Measurements from ENCODE around the gene GPRC5D. TPM values are rescaled to one million over a fixed set of nuclear protein-coding genes. Genes with fewer than 3 reads are reported as not detected.

GPRC5D gene
- total and polyA plus RNA-seq, 9 of the 15 experiments (the other 6 are each of a cell fraction or from before 2014, with no cell fraction given) = 1.0 to 1.1 TPM; not detected in 7

DNA sequence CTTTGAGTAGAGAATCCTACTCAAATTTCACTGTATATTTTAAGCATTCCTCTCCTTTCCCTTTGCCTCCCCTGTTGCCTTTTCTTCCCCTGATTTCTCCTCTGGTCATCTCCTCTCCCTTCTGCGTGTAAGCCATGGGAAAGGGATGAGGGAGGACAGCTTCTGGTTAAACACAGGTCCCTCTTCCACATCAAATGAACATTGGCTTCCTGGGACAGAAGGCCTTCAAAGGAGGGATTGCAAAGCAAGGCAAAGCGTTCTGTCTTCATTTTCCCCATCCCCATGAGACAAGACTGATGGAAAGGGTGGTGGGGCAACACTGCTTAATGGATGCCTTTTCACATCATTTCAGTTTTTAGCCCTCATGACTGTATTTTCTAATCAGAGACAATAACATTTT lies 34.5 kb downstream of the GPRC5D start:
- CTCF ChIA-PET (ENCODE audit: low intra/inter-chr PET ratio) = no interaction called here
- POLR2A ChIA-PET = interaction anchor here (0.6 kb wide), 1 partner anchor 8 kb away, joined by 4 read pairs; no protein-coding TSS in a partner anchor
- no peak for TF ChIP-seq PYGO2 (tag; IDR thresholded peaks at IDR 0.05)
- TF ChIP-seq RAD21 (CRISPR knock-in tag; conservative IDR thresholded peaks at IDR 0.05 in 1 of 2, IDR thresholded peaks at IDR 0.05 in 1 of 2) = no peak
- TF ChIP-seq, protein P1, sequence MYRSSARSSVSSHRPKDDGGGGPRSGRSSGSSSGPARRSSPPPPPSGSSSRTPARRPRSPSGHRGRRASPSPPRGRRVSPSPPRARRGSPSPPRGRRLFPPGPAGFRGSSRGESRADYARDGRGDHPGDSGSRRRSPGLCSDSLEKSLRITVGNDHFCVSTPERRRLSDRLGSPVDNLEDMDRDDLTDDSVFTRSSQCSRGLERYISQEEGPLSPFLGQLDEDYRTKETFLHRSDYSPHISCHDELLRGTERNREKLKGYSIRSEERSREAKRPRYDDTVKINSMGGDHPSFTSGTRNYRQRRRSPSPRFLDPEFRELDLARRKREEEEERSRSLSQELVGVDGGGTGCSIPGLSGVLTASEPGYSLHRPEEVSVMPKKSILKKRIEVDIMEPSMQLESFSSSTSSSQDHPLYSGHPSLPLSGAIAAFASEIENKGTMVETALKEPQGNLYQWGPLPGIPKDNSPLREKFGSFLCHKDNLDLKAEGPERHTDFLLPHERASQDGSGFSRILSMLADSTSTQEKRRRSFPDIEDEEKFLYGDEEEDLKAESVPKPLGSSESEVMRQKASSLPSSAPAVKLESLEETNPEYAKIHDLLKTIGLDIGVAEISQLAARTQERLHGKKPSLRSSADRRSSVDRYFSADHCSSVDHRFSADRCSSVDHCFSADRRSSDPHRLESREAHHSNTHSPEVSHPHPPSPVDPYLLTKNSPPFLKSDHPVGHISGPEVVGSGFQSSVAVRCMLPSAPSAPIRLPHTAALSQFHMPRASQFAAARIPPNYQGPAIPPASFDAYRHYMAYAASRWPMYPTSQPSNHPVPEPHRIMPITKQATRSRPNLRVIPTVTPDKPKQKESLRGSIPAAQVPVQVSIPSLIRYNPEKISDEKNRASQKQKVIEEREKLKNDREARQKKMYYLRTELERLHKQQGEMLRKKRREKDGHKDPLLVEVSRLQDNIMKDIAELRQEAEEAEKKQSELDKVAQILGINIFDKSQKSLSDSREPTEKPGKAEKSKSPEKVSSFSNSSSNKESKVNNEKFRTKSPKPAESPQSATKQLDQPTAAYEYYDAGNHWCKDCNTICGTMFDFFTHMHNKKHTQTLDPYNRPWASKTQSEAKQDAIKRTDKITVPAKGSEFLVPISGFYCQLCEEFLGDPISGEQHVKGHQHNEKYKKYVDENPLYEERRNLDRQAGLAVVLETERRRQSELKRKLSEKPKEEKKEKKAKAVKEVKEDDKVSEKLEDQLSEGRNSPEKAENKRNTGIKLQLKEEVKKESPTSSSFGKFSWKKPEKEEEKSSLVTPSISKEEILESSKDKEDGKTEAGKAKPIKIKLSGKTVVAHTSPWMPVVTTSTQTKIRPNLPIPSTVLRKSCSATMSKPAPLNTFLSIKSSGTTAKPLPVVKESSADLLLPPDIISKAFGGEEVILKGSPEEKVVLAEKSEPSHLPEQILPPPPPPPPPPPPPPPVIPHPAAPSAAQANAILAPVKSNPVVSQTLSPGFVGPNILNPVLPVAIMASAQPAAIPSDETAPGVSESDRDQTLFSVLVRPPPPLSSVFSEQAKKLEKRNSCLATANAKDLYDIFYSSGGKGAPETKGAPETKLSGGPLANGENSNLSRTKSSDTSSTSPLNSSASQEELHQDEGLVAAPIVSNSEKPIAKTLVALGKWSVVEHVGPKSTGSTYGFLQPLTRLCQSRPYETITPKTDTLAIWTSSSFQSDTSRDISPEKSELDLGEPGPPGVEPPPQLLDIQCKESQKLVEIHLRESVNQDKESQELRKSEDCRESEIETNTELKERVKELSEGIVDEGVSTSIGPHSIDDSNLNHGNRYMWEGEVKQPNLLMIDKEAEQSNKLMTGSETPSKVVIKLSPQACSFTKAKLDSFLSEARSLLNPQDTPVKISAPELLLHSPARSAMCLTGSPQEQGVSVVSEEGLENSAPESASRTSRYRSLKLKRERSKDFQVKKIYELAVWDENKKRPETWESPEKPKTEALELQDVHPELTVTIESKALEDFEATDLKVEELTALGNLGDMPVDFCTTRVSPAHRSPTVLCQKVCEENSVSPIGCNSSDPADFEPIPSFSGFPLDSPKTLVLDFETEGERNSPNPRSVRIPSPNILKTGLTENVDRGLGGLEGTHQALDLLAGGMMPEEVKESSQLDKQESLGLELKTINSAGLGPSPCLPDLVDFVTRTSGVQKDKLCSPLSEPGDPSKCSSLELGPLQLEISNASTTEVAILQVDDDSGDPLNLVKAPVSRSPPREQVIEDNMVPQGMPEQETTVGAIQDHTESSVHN (IDR thresholded peaks at IDR 0.05; ENCODE audit: borderline replicate concordance in 1 of 2, low read depth in 1 of 2) = no peak
- TF ChIP-seq, protein P2, sequence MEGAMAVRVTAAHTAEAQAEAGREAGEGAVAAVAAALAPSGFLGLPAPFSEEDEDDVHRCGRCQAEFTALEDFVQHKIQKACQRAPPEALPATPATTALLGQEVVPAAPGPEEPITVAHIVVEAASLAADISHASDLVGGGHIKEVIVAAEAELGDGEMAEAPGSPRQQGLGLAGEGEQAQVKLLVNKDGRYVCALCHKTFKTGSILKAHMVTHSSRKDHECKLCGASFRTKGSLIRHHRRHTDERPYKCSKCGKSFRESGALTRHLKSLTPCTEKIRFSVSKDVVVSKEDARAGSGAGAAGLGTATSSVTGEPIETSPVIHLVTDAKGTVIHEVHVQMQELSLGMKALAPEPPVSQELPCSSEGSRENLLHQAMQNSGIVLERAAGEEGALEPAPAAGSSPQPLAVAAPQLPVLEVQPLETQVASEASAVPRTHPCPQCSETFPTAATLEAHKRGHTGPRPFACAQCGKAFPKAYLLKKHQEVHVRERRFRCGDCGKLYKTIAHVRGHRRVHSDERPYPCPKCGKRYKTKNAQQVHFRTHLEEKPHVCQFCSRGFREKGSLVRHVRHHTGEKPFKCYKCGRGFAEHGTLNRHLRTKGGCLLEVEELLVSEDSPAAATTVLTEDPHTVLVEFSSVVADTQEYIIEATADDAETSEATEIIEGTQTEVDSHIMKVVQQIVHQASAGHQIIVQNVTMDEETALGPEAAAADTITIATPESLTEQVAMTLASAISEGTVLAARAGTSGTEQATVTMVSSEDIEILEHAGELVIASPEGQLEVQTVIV (CRISPR knock-in tag; IDR thresholded peaks at IDR 0.05; ENCODE audit: borderline replicate concordance) = no peak

More for the DNA sequence above, 34.5 kb downstream of the GPRC5D start:
- Histone ChIP-seq H3K9me1 (ENCODE audit: control insufficient read depth, insufficient read depth, low read length) (no peaks in the 10 kb centered on the region), H3K27me3 (ENCODE audit: control insufficient read depth in 2 of 2, insufficient read depth in 2 of 2, low read length in 2 of 2) (peaks cover 3 to 12% of the 10 kb centered on the region in 2 experiments; a peak in 3 of 5 replicates), H3K4me2 (ENCODE audit: insufficient read depth, low read length) (no peak overlapping the region), H2AFZ (ENCODE audit: low read depth, low read length) (no peak overlapping the region), H4K20me1 (replicated peaks; ENCODE audit: control insufficient read depth, insufficient read depth, low read length) (no peaks in the 10 kb centered on the region), H3K36me3 (ENCODE audit: control insufficient read depth, insufficient read depth, low read length) (no peaks in the 10 kb centered on the region), H3K9me3 (replicated peaks; ENCODE audit: control insufficient read depth, insufficient read depth, low read depth, low read length) (no peaks in the 10 kb centered on the region), H3K27ac (ENCODE audit: extremely low read depth, low read depth, low read length) (no peak overlapping the region), H3K4me3 (no peak overlapping the region), H3K9ac (ENCODE audit: insufficient read depth in 1 of 2, low read depth in 2 of 2, low read length in 2 of 2) (no peak overlapping the region), H3K4me1 (replicated peaks in 1 of 2; ENCODE audit: control insufficient read depth in 2 of 2, insufficient read depth in 2 of 2, low read length in 2 of 2) (no peaks in the 10 kb centered on the region; a peak in 1 of 5 replicates), H3K79me2 (ENCODE audit: control insufficient read depth, insufficient read depth, low read length) (no peaks in the 10 kb centered on the region)
- in situ Hi-C loops (cut with MboI) = loop anchor here (5.0 kb wide), 1 partner anchor 295 kb away; no protein-coding TSS in a partner anchor
- BruUV-seq (replicated peaks) = no TSS peak
- ATAC-seq (no peak), DNase-seq (ENCODE audit: extremely low read depth in 1 of 4, low spot score in 3 of 4) (no peak), FAIRE-seq (no peak)
- WGBS (ENCODE audit: insufficient coverage, low coverage, missing lambda C conversion rate) = 0% methylated on average over 2 of the region's 2 CpGs
- intact Hi-C loops (cut with micrococcal nuclease) = loop anchor here (2.0 to 10.0 kb wide), 4 partner anchors 57 to 291 kb away; no protein-coding TSS in a partner anchor
